ENCODE data around the gene RPL10L. TPM values are rescaled to one million over a fixed set of nuclear protein-coding genes. Genes with fewer than 3 reads are reported as not detected.

RPL10L gene
- total RNA-seq (2021) (not detected in 2 replicates), Bru-seq, nascent RNA (not detected), BruChase-seq, experiment 1, labeled RNA remaining after a 2-hour chase (not detected), BruChase-seq, experiment 2, labeled RNA remaining after a 6-hour chase (not detected)
- long read RNA-seq: 0 reads

GRCh38 chr14:46651526-46652144, at the start of gene RPL10L:
Gene RPL10L (minus strand): TSS chr14:46651781. CDS start chr14:46651736, 45 bp downstream.
- Histone ChIP-seq H3K9me3 (ENCODE audit: insufficient read depth, low read depth) (no peaks in the 10 kb centered on the region), H3K4me1 (replicated peaks; ENCODE audit: insufficient read depth) (no peaks in the 10 kb centered on the region), H3K9me2 (ENCODE audit: insufficient read depth) (no peaks in the 10 kb centered on the region), H3K27ac (no peak within 1 kb of the TSS), H3K79me2 (ENCODE audit: low read depth) (no peaks in the 10 kb centered on the region), H3K27me3 (ENCODE audit: insufficient read depth, low read depth) (no peaks in the 10 kb centered on the region), H3K4me3 (no peak within 1 kb of the TSS), H3F3A (ENCODE audit: insufficient read depth, low read depth) (no peaks in the 10 kb centered on the region), H3K4me2 (no peak within 1 kb of the TSS), H4K20me1 (ENCODE audit: insufficient read depth) (no peaks in the 10 kb centered on the region), H3K36me3 (ENCODE audit: low read depth) (no peaks in the 10 kb centered on the region), H2AFZ (no peak within 1 kb of the TSS)
- BruUV-seq (replicated peaks): no TSS peak
- no peak for DNase-seq
- intact Hi-C loops (cut with micrococcal nuclease; ENCODE audit: unreplicated experiment): no loop called here
- TF ChIP-seq, protein P1, sequence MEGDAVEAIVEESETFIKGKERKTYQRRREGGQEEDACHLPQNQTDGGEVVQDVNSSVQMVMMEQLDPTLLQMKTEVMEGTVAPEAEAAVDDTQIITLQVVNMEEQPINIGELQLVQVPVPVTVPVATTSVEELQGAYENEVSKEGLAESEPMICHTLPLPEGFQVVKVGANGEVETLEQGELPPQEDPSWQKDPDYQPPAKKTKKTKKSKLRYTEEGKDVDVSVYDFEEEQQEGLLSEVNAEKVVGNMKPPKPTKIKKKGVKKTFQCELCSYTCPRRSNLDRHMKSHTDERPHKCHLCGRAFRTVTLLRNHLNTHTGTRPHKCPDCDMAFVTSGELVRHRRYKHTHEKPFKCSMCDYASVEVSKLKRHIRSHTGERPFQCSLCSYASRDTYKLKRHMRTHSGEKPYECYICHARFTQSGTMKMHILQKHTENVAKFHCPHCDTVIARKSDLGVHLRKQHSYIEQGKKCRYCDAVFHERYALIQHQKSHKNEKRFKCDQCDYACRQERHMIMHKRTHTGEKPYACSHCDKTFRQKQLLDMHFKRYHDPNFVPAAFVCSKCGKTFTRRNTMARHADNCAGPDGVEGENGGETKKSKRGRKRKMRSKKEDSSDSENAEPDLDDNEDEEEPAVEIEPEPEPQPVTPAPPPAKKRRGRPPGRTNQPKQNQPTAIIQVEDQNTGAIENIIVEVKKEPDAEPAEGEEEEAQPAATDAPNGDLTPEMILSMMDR (conservative IDR thresholded peaks at IDR 0.05): 0 out of 2 replicates have a peak, but pooled peaks have one; percentile 27
- TF ChIP-seq EZH2 (IDR thresholded peaks at IDR 0.05; ENCODE audit: low read depth): no peak
- CTCF ChIA-PET: interaction anchor here (0.5 kb wide), 1 partner anchor 231 kb away, joined by 3 read pairs; no protein-coding TSS in a partner anchor
- POLR2A ChIA-PET (ENCODE audit: unreplicated experiment): no interaction called here

DNA sequence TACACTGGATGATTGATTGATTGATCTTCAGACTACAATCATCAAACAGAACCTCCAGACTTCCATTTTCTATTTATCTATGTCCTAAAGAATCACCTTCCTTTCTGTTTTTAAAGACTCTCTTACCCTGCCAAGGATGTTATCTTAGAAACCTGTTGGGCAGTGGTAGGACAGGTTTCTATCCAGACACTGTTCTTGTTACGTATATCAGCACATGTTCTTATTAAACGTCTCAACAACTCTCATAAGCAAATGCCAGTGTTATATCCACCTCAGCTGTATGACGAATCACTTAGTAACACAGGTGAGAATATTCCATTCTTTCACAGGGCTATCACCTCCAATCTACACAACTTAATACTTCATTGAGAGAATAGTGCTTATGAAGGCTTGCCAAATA, 40.2 kb upstream of the RPL10L start:
- CTCF ChIA-PET: no interaction called here
- no peak for DNase-seq
- Histone ChIP-seq H4K20me1 (ENCODE audit: insufficient read depth) (no peaks in the 10 kb centered on the region), H3K27me3 (ENCODE audit: insufficient read depth, low read depth) (no peaks in the 10 kb centered on the region), H3K79me2 (ENCODE audit: low read depth) (no peaks in the 10 kb centered on the region), H3K4me2 (no peak overlapping the region), H3K9me3 (ENCODE audit: insufficient read depth, low read depth) (no peaks in the 10 kb centered on the region), H3K4me3 (no peak overlapping the region), H3K9me2 (ENCODE audit: insufficient read depth) (no peaks in the 10 kb centered on the region), H3K36me3 (ENCODE audit: low read depth) (no peaks in the 10 kb centered on the region), H3K27ac (no peak overlapping the region), H2AFZ (no peak overlapping the region), H3K4me1 (replicated peaks; ENCODE audit: insufficient read depth) (no peaks in the 10 kb centered on the region), H3F3A (ENCODE audit: insufficient read depth, low read depth) (no peaks in the 10 kb centered on the region)
- TF ChIP-seq EZH2 (IDR thresholded peaks at IDR 0.05; ENCODE audit: low read depth): no peak
- TF ChIP-seq, protein P1 (conservative IDR thresholded peaks at IDR 0.05): no peak
- intact Hi-C loops (cut with micrococcal nuclease; ENCODE audit: unreplicated experiment): no loop called here
- POLR2A ChIA-PET (ENCODE audit: unreplicated experiment): no interaction called here
- no TSS peak for BruUV-seq (replicated peaks)

DNA sequence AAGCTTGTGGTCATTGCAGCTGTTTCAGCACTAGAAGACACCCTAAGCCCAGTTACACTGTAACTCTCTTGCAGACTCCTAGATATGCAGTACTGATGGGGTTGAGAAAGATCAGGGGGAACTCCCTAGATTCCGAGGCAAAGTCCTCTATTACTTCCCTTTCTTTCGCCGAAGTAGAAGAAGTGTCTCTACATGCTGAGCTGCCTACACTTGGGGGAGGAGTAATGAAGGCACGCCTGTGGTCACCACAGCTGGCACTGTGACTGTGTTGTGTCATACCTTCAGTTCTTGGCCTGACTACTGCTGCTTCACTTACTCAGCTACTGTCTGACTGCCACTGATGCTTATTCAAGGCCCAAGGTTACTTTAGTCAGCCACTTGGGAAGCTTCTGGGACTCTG, 35.1 kb upstream of the RPL10L start:
- intact Hi-C loops (cut with micrococcal nuclease; ENCODE audit: unreplicated experiment): no loop called here
- no peaks in the 10 kb centered on the region for H3K27me3 ChIP-seq (ENCODE audit: insufficient read depth, low read depth)
- no peaks in the 10 kb centered on the region; the same call in 1 of the 2 replicates for H3K9me3 ChIP-seq (ENCODE audit: insufficient read depth, low read depth)
- H3K79me2 ChIP-seq (ENCODE audit: low read depth): no peaks in the 10 kb centered on the region
- no peak for TF ChIP-seq EZH2 (IDR thresholded peaks at IDR 0.05; ENCODE audit: low read depth)
- TF ChIP-seq, protein P1 (conservative IDR thresholded peaks at IDR 0.05): no peak
- H3K4me3 ChIP-seq: no peak overlapping the region
- H4K20me1 ChIP-seq (ENCODE audit: insufficient read depth): no peaks in the 10 kb centered on the region
- H3K4me1 ChIP-seq (replicated peaks; ENCODE audit: insufficient read depth): no peaks in the 10 kb centered on the region
- no peaks in the 10 kb centered on the region for H3F3A ChIP-seq (ENCODE audit: insufficient read depth, low read depth)
- BruUV-seq (replicated peaks): no TSS peak
- no peaks in the 10 kb centered on the region for H3K36me3 ChIP-seq (ENCODE audit: low read depth)
- ChIA-PET POLR2A (ENCODE audit: unreplicated experiment) (no interaction called here), CTCF (no interaction called here)
- H3K9me2 ChIP-seq (ENCODE audit: insufficient read depth): no peaks in the 10 kb centered on the region
- DNase-seq: no peak
- no peak overlapping the region for H3K27ac ChIP-seq
- H3K4me2 ChIP-seq: no peak overlapping the region
- no peak overlapping the region for H2AFZ ChIP-seq

Measured in PC-9 (cell line).